Measurements from ENCODE around the gene GRB10. TPM values are rescaled to one million over a fixed set of nuclear protein-coding genes. Genes with fewer than 3 reads are reported as not detected.

GRB10 gene
- total and polyA plus RNA-seq, 2 of the 8 experiments (the other 6 are each of a cell fraction or from before 2014, with no cell fraction given) = 35.7 to 97.0 TPM

GRCh38 chr7:50661345-50662040, 121.2 kb downstream of the GRB10 start:
- WGBS, 2 experiments (ENCODE audit: extremely low coverage in 1 of 2, insufficient coverage in 1 of 2, insufficient read length in 1 of 2, insufficient replicate concordance in 2 of 2, low coverage in 1 of 2, low lambda C conversion rate in 2 of 2, missing lambda C conversion rate in 1 of 2) = 93% methylated on average over 9 of the region's 9 CpGs; no CpG with 5 or more reads in 1 of the 2 experiments
- Histone ChIP-seq H4K91ac (replicated peaks; ENCODE audit: insufficient read length, low read length) (no peak overlapping the region), H3K4me3 (ENCODE audit: extremely low read depth in 1 of 4, insufficient read depth in 2 of 4, low read depth in 3 of 4, low read length in 4 of 4) (no peak overlapping the region), H2BK5ac (ENCODE audit: low read depth, low read length) (no peak overlapping the region), H4K5ac (ENCODE audit: insufficient read length, low read depth, low read length) (no peak overlapping the region), H4K8ac (ENCODE audit: extremely low read depth, insufficient read depth, low read length) (no peak overlapping the region), H4K20me1 (replicated peaks in 1 of 2; ENCODE audit: control insufficient read depth in 1 of 2, insufficient read depth in 2 of 2, low read length in 2 of 2) (peaks cover 5% of the 10 kb centered on the region in 2 experiments), H3K9me3 (ENCODE audit: insufficient read depth in 2 of 2, low read depth in 1 of 2, low read length in 1 of 2) (no peaks in the 10 kb centered on the region), H3K36me3 (ENCODE audit: control insufficient read depth in 2 of 4, insufficient read depth in 4 of 4, low read length in 3 of 4) (peaks cover 0 to 10% (median 6%) of the 10 kb centered on the region in 4 experiments; a peak in 4 of 8 replicates), H3K18ac (ENCODE audit: extremely low read depth, low read length) (no peak overlapping the region), H2BK12ac (ENCODE audit: low read depth, low read length) (no peak overlapping the region), H3K27me3 (replicated peaks in 1 of 4; ENCODE audit: control insufficient read depth in 3 of 4, extremely low read depth in 1 of 4, insufficient read depth in 3 of 4, low read length in 3 of 4) (no peaks in the 10 kb centered on the region), H3K4me1 (replicated peaks in 1 of 4; ENCODE audit: control insufficient read depth in 3 of 4, insufficient read depth in 4 of 4, low read length in 3 of 4) (no peaks in the 10 kb centered on the region), H2AK5ac (ENCODE audit: low read depth, low read length) (no peak overlapping the region), H3K79me1 (ENCODE audit: low read depth, low read length) (peaks cover 11% of the 10 kb centered on the region), H3K14ac (ENCODE audit: insufficient read length) (no peak overlapping the region), H3K56ac (replicated peaks; ENCODE audit: insufficient read length, low read depth, low read length) (no peak overlapping the region), H2BK20ac (ENCODE audit: low read length) (no peak overlapping the region), H3K79me2 (ENCODE audit: control insufficient read depth in 1 of 2, insufficient read depth in 2 of 2, low read length in 2 of 2) (peaks cover 0 to 8% of the 10 kb centered on the region in 2 experiments; a peak in 1 of 4 replicates), H2AFZ (ENCODE audit: low read length) (no peak overlapping the region), H2BK15ac (ENCODE audit: low read length) (no peak overlapping the region), H3K23ac (ENCODE audit: insufficient read length) (no peak overlapping the region), H3K23me2 (ENCODE audit: low read depth, low read length) (no peaks in the 10 kb centered on the region), H3K4ac (replicated peaks; ENCODE audit: insufficient read length, low read depth, low read length) (no peak overlapping the region), H2BK120ac (replicated peaks; ENCODE audit: low read depth, low read length) (no peak overlapping the region), H3K4me2 (ENCODE audit: insufficient read depth in 1 of 2, low read depth in 2 of 2, low read length in 2 of 2) (no peak overlapping the region), H3K9ac (replicated peaks in 1 of 4; ENCODE audit: extremely low read depth in 1 of 4, low read depth in 3 of 4, low read length in 3 of 4) (no peak overlapping the region), H3K27ac (ENCODE audit: low read depth, low read length) (no peak overlapping the region)
- DNase-seq (ENCODE audit: low read depth in 1 of 2, low spot score in 2 of 2) (no peak), FAIRE-seq (no peak)
- POLR2A ChIA-PET (ENCODE audit: partially characterized antibody) = interaction anchor here (0.9 to 1.1 kb wide), 2 partner anchors 10 to 54 kb away, joined by 3 read pairs; no protein-coding TSS in a partner anchor
- CTCF ChIA-PET (ENCODE audit: partially characterized antibody) = interaction anchor here (0.8 to 1.7 kb wide), 4 partner anchors 12 to 30 kb away, joined by 3 to 7 read pairs (median 4); no protein-coding TSS in a partner anchor
- no peak for TF ChIP-seq ATF2 (IDR thresholded peaks at IDR 0.05; ENCODE audit: low read length)
- TF ChIP-seq EZH2 (IDR thresholded peaks at IDR 0.05; ENCODE audit: low read depth, low read length, severe bottlenecking) = no peak
- no peak for TF ChIP-seq CREB1 (IDR thresholded peaks at IDR 0.05)
- no peak for TF ChIP-seq POU5F1 (IDR thresholded peaks at IDR 0.05; ENCODE audit: low read depth, low read length)
- TF ChIP-seq HDAC2 (IDR thresholded peaks at IDR 0.05; ENCODE audit: borderline replicate concordance in 1 of 2, low read depth in 2 of 2, low read length in 2 of 2) = no peak
- no peak for TF ChIP-seq PHF8 (conservative IDR thresholded peaks at IDR 0.05; ENCODE audit: low read depth, low read length)
- TF ChIP-seq FOSL1 (IDR thresholded peaks at IDR 0.05; ENCODE audit: insufficient read depth, low read depth, low read length) = no peak
- TF ChIP-seq CBX5 (IDR thresholded peaks at IDR 0.05; ENCODE audit: low read depth, low read length) = no peak
- no peak for TF ChIP-seq JUND (IDR thresholded peaks at IDR 0.05; ENCODE audit: low read length)
- no peak for TF ChIP-seq KDM5A (IDR thresholded peaks at IDR 0.05; ENCODE audit: low read length)
- TF ChIP-seq KDM4A (IDR thresholded peaks at IDR 0.05; ENCODE audit: low read depth, low read length, severe bottlenecking) = no peak

All from H1 (cell line).